ENCODE results near the gene ATP1A1.
A peak's percentile ranks its signal among the peaks of the same experiment; 100 is the strongest.

ATP1A1 gene

GRCh38 chr1:116415699-116416533 is 42.9 kb downstream of the ATP1A1 start:
- no peak for DNase-seq

- DNase-seq = no peak
Measured at GRCh38 chr1:116416854-116417513, 43.9 kb downstream of the ATP1A1 start.

GRCh38 chr1:116417678-116418077 is 44.6 kb downstream of the ATP1A1 start:
- DNase-seq = no peak

GRCh38 chr1:116418091-116418830 is 45.2 kb downstream of the ATP1A1 start:
- peak; percentile 54 for DNase-seq

GRCh38 chr1:116420417-116421200 is 47.6 kb downstream of the ATP1A1 start:
- DNase-seq = no peak

- no peak for DNase-seq
Measured at GRCh38 chr1:116424438-116424837, 51.4 kb downstream of the ATP1A1 start.

- DNase-seq = no peak
Measured at GRCh38 chr1:116424863-116425262, 51.8 kb downstream of the ATP1A1 start.

GRCh38 chr1:116425987-116426386 is 52.9 kb downstream of the ATP1A1 start:
- no peak for DNase-seq

- no peak for DNase-seq
Measured at GRCh38 chr1:116426401-116426800, 53.4 kb downstream of the ATP1A1 start.

GRCh38 chr1:116428576-116428975 is 55.5 kb downstream of the ATP1A1 start:
- DNase-seq = no peak

GRCh38 chr1:116429821-116430374 is 56.9 kb downstream of the ATP1A1 start:
- DNase-seq = no peak

GRCh38 chr1:116431870-116432500 is 58.9 kb downstream of the ATP1A1 start:
- DNase-seq = no peak

GRCh38 chr1:116432655-116433265 is 59.7 kb downstream of the ATP1A1 start:
- DNase-seq = no peak

- no peak for DNase-seq
Measured at GRCh38 chr1:116433275-116434257, 60.5 kb downstream of the ATP1A1 start.

GRCh38 chr1:116434849-116435248 is 61.8 kb downstream of the ATP1A1 start:
- DNase-seq = no peak

- no peak for DNase-seq
Measured at GRCh38 chr1:116435806-116436610, 63.0 kb downstream of the ATP1A1 start.

- no peak for DNase-seq
Measured at GRCh38 chr1:116436611-116436970, 63.5 kb downstream of the ATP1A1 start.

GRCh38 chr1:116439701-116440100 is 66.7 kb downstream of the ATP1A1 start:
- DNase-seq = no peak

GRCh38 chr1:116440731-116441130 is 67.7 kb downstream of the ATP1A1 start:
- no peak for DNase-seq

All from NCI-H1048 (cell line).